ENCODE data around the gene CENPI. TPM values are rescaled to one million over a fixed set of nuclear protein-coding genes. Genes with fewer than 3 reads are reported as not detected.

The CENPI gene
- total and polyA plus RNA-seq, 10 of the 15 experiments (the other 5 are each of a cell fraction or from before 2014, with no cell fraction given): 6.9 to 25.8 (median 17.5) TPM

- TF ChIP-seq STAT3 (IDR thresholded peaks at IDR 0.05; ENCODE audit: low read depth, low read length) (no peak), EZH2 (IDR thresholded peaks at IDR 0.05; ENCODE audit: borderline replicate concordance, control insufficient read depth, low read depth, low read length) (no peak), ESRRA (IDR thresholded peaks at IDR 0.05; ENCODE audit: low read length) (no peak), RCOR1 (conservative IDR thresholded peaks at IDR 0.05; ENCODE audit: low read depth, low read length) (no peak), ZNF274 (IDR thresholded peaks at IDR 0.05; ENCODE audit: insufficient read depth, insufficient read length) (no peak), CHD1 (IDR thresholded peaks at IDR 0.05; ENCODE audit: low read depth, low read length) (no peak), TCF3 (IDR thresholded peaks at IDR 0.05; ENCODE audit: borderline replicate concordance, insufficient read depth, low read depth, low read length) (no peak), BCL11A (IDR thresholded peaks at IDR 0.05; ENCODE audit: low read depth, low read length) (no peak), NBN (IDR thresholded peaks at IDR 0.05) (0 out of 2 replicates have a peak, but pooled peaks have one; percentile 48), TCF12 (IDR thresholded peaks at IDR 0.05; ENCODE audit: low read depth, low read length) (no peak), ETV6 (conservative IDR thresholded peaks at IDR 0.05 in 1 of 2, IDR thresholded peaks at IDR 0.05 in 1 of 2; ENCODE audit: borderline replicate concordance in 1 of 2, low read depth in 1 of 2) (no peak), SIX5 (IDR thresholded peaks at IDR 0.05; ENCODE audit: low read depth, low read length, severe bottlenecking) (no peak), MYB (IDR thresholded peaks at IDR 0.05; ENCODE audit: borderline replicate concordance, low read depth, low read length) (no peak), ATF7 (IDR thresholded peaks at IDR 0.05; ENCODE audit: low read depth) (no peak), ZNF622 (IDR thresholded peaks at IDR 0.05) (no peak), HDAC6 (IDR thresholded peaks at IDR 0.05; ENCODE audit: unreplicated experiment) (no peak), GATAD2B (conservative IDR thresholded peaks at IDR 0.05; ENCODE audit: low read depth) (0 out of 2 replicates have a peak, but pooled peaks have one; percentile 61), ZBTB33 (IDR thresholded peaks at IDR 0.05) (no peak), SMAD1 (IDR thresholded peaks at IDR 0.05; ENCODE audit: low read depth, partially characterized antibody) (no peak), USF2 (IDR thresholded peaks at IDR 0.05; ENCODE audit: borderline replicate concordance, low read depth, low read length) (no peak)
- TF ChIP-seq, protein P1, sequence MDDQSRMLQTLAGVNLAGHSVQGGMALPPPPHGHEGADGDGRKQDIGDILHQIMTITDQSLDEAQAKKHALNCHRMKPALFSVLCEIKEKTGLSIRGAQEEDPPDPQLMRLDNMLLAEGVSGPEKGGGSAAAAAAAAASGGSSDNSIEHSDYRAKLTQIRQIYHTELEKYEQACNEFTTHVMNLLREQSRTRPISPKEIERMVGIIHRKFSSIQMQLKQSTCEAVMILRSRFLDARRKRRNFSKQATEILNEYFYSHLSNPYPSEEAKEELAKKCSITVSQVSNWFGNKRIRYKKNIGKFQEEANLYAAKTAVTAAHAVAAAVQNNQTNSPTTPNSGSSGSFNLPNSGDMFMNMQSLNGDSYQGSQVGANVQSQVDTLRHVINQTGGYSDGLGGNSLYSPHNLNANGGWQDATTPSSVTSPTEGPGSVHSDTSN (IDR thresholded peaks at IDR 0.05; ENCODE audit: insufficient replicate concordance, low read depth, low read length): no peak
- TF ChIP-seq, protein P2, sequence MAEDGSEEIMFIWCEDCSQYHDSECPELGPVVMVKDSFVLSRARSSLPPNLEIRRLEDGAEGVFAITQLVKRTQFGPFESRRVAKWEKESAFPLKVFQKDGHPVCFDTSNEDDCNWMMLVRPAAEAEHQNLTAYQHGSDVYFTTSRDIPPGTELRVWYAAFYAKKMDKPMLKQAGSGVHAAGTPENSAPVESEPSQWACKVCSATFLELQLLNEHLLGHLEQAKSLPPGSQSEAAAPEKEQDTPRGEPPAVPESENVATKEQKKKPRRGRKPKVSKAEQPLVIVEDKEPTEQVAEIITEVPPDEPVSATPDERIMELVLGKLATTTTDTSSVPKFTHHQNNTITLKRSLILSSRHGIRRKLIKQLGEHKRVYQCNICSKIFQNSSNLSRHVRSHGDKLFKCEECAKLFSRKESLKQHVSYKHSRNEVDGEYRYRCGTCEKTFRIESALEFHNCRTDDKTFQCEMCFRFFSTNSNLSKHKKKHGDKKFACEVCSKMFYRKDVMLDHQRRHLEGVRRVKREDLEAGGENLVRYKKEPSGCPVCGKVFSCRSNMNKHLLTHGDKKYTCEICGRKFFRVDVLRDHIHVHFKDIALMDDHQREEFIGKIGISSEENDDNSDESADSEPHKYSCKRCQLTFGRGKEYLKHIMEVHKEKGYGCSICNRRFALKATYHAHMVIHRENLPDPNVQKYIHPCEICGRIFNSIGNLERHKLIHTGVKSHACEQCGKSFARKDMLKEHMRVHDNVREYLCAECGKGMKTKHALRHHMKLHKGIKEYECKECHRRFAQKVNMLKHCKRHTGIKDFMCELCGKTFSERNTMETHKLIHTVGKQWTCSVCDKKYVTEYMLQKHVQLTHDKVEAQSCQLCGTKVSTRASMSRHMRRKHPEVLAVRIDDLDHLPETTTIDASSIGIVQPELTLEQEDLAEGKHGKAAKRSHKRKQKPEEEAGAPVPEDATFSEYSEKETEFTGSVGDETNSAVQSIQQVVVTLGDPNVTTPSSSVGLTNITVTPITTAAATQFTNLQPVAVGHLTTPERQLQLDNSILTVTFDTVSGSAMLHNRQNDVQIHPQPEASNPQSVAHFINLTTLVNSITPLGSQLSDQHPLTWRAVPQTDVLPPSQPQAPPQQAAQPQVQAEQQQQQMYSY (CRISPR knock-in tag; IDR thresholded peaks at IDR 0.05): no peak
These were observed 46.3 kb upstream of the CENPI start, which contains the start of gene TRMT2B (continued) for GRCh38 chrX:101051549-101052302.

Measured in GM12878 (cell line).